ENCODE results near the gene GLTP. TPM values are rescaled to one million over a fixed set of nuclear protein-coding genes. Genes with fewer than 3 reads are reported as not detected.

Gene GLTP
- total RNA-seq, 1 donor from 2014 or later: 27.1 TPM

Small RNAs within 50 kb of the gene (microRNA-seq; reads per million reads assigned to microRNA genes)
- gene MIR4497: not detected

Other genes with a start within 250 kb of the GLTP start
- 1.2 and 1.4 TPM in 2 replicates for gene FAM222A, start 166.7 kb downstream of the GLTP start, total RNA-seq
- 0.75 and 0.84 TPM in 2 replicates for gene TRPV4, start 47.1 kb downstream of the GLTP start, total RNA-seq
- 6.8 and 8.6 TPM in 2 replicates for gene TCHP, start 19.7 kb upstream of the GLTP start, total RNA-seq
- gene GIT2, start 115.8 kb upstream of the GLTP start, total RNA-seq: 32.7 and 33.4 TPM in 2 replicates
- gene ANKRD13A, start 118.9 kb upstream of the GLTP start, total RNA-seq: 22.5 and 23.9 TPM in 2 replicates
- 11.5 and 13.0 TPM in 2 replicates for gene C12orf76, start 168.0 kb upstream of the GLTP start, total RNA-seq
- 12.3 and 12.5 TPM in 2 replicates for gene IFT81, start 243.8 kb upstream of the GLTP start, total RNA-seq